H1 (cell line): ENCODE results near the gene ZNF441. TPM values are rescaled to one million over a fixed set of nuclear protein-coding genes. Genes with fewer than 3 reads are reported as not detected.

ENCODE experiments used
- CTCF ChIA-PET: fragments of 300-600 bp; sonication (Branson Sonifier 250); formaldehyde crosslinking; loops from one replicate; lab custom pipeline; 2021; ENCODE audit not compliant: partially characterized antibody; lab: Charles Lee
- POLR2A ChIA-PET: fragments of 300-600 bp; sonication (Branson Sonifier 250); formaldehyde crosslinking; loops from one replicate; lab custom pipeline; 2021; ENCODE audit warnings: inconsistent platforms; ENCODE audit not compliant: partially characterized antibody; lab: Charles Lee
- DNase-seq, 2 experiments: peaks; one replicate each; pipeline versions ENCODE4 v3.0.0 to v3.0.0-alpha.2; 2010 to 2022; ENCODE audit warnings: low spot score in 2 of 2, low read depth in 1 of 2, mixed read lengths in 1 of 2
- FAIRE-seq: peaks from 2 replicates; lab custom pipeline; 2011; peaks lifted over from hg19 to GRCh38; lab: Jason Lieb, UNC
- H2AFZ ChIP-seq: 2 replicates; pipeline ENCODE4 v1.8.1; 2012; ENCODE audit warnings: low read length, inconsistent platforms
- H2AK5ac ChIP-seq: 2 replicates; pipeline ENCODE4 v1.6.1; 2013; ENCODE audit warnings: low read depth, low read length
- H2BK120ac ChIP-seq: replicated peaks from 2 replicates; pipeline ENCODE3; 2013; ENCODE audit warnings: low read depth, low read length, inconsistent platforms
- H2BK12ac ChIP-seq: 2 replicates; pipeline ENCODE4 v1.6.1; 2013; ENCODE audit warnings: low read depth, low read length
- H2BK15ac ChIP-seq: 2 replicates; pipeline ENCODE4 v1.6.1; 2013; ENCODE audit warnings: low read length
- H2BK20ac ChIP-seq: 2 replicates; pipeline ENCODE4 v1.6.1; 2013; ENCODE audit warnings: low read length
- H2BK5ac ChIP-seq: 2 replicates; pipeline ENCODE4 v1.6.1; 2013; ENCODE audit warnings: low read depth, low read length
- H3K14ac ChIP-seq: 2 replicates; pipeline ENCODE4 v1.6.1; 2013; ENCODE audit warnings: inconsistent platforms; ENCODE audit not compliant: insufficient read length
- H3K18ac ChIP-seq: 2 replicates; pipeline ENCODE4 v1.6.1; 2013; ENCODE audit warnings: low read length; ENCODE audit errors: extremely low read depth
- H3K23ac ChIP-seq: 2 replicates; pipeline ENCODE4 v1.6.1; 2013; ENCODE audit warnings: inconsistent platforms; ENCODE audit not compliant: insufficient read length
- H3K23me2 ChIP-seq: 2 replicates; pipeline ENCODE4 v1.6.1; 2013; ENCODE audit warnings: low read depth, low read length
- H3K27ac ChIP-seq: 2 replicates; pipeline ENCODE4 v1.6.1; 2011; ENCODE audit warnings: low read depth, low read length, inconsistent platforms
- H3K27me3 ChIP-seq, 4 experiments: replicated peaks in 1 of 4; 1 replicate in 1 of 4; 2 replicates in 3 of 4; pipeline versions ENCODE4 v1.6.1 to v1.8.1; 2011 to 2013; ENCODE audit warnings: low read length in 3 of 4, mild to moderate bottlenecking in 3 of 4, inconsistent platforms in 2 of 4, mixed read lengths in 2 of 4, moderate library complexity in 1 of 4; ENCODE audit not compliant: control insufficient read depth in 3 of 4, insufficient read depth in 3 of 4; ENCODE audit errors: extremely low read depth in 1 of 4
- H3K36me3 ChIP-seq, 4 experiments: 2 replicates each; pipeline versions ENCODE4 v1.6.1 to v1.8.1; 2011 to 2013; ENCODE audit warnings: mild to moderate bottlenecking in 4 of 4, low read length in 3 of 4, moderate library complexity in 2 of 4, control low read depth in 1 of 4, inconsistent platforms in 1 of 4; ENCODE audit not compliant: insufficient read depth in 4 of 4, control insufficient read depth in 2 of 4
- H3K4ac ChIP-seq: replicated peaks from 2 replicates; pipeline ENCODE3; 2013; ENCODE audit warnings: low read length, low read depth, mixed read lengths, inconsistent platforms; ENCODE audit not compliant: insufficient read length
- H3K4me1 ChIP-seq, 4 experiments: replicated peaks in 1 of 4; 1 replicate in 1 of 4; 2 replicates in 3 of 4; pipeline versions ENCODE4 v1.6.1 to v1.8.1; 2011 to 2013; ENCODE audit warnings: low read length in 3 of 4, inconsistent platforms in 2 of 4, mixed read lengths in 1 of 4; ENCODE audit not compliant: insufficient read depth in 4 of 4, control insufficient read depth in 3 of 4
- H3K4me2 ChIP-seq, 2 experiments: 2 replicates each; pipeline versions ENCODE4 v1.6.1 to v1.8.1; 2011 to 2013; ENCODE audit warnings: low read depth in 2 of 2, low read length in 2 of 2, control low read depth in 1 of 2, inconsistent platforms in 1 of 2, mild to moderate bottlenecking in 1 of 2; ENCODE audit not compliant: insufficient read depth in 1 of 2
- H3K4me3 ChIP-seq, 4 experiments: fragments of 200-600, 300-600 bp in 1 of 4; sonication (generic), shearing (Covaris generic), sonication (Bioruptor Twin) in 1 of 4; 2 replicates each; pipeline versions ENCODE4 v1.5.1 to v1.8.1; 2011 to 2016; ENCODE audit warnings: low read length in 4 of 4, low read depth in 3 of 4, control low read depth in 2 of 4, inconsistent platforms in 2 of 4, mild to moderate bottlenecking in 2 of 4, mixed read lengths in 1 of 4, moderate library complexity in 1 of 4; ENCODE audit not compliant: insufficient read depth in 2 of 4; ENCODE audit errors: extremely low read depth in 1 of 4
- H3K56ac ChIP-seq: replicated peaks from 2 replicates; pipeline ENCODE3; 2013; ENCODE audit warnings: low read depth, mild to moderate bottlenecking, mixed read lengths, low read length, inconsistent platforms; ENCODE audit not compliant: insufficient read length
- H3K79me1 ChIP-seq: 2 replicates; pipeline ENCODE4 v1.6.1; 2013; ENCODE audit warnings: low read depth, low read length, control low read depth
- H3K79me2 ChIP-seq, 2 experiments: 2 replicates each; pipeline versions ENCODE4 v1.6.1 to v1.8.1; 2012 to 2013; ENCODE audit warnings: low read length in 2 of 2, mild to moderate bottlenecking in 2 of 2, inconsistent platforms in 1 of 2; ENCODE audit not compliant: insufficient read depth in 2 of 2, control insufficient read depth in 1 of 2
- H3K9ac ChIP-seq, 4 experiments: replicated peaks in 1 of 4; 1 replicate in 1 of 4; 2 replicates in 3 of 4; pipeline versions ENCODE4 v1.6.1 to v1.8.1; 2011 to 2013; ENCODE audit warnings: low read depth in 3 of 4, low read length in 3 of 4, control low read depth in 2 of 4, mild to moderate bottlenecking in 2 of 4, moderate library complexity in 2 of 4, inconsistent platforms in 1 of 4; ENCODE audit errors: extremely low read depth in 1 of 4
- H3K9me3 ChIP-seq, 2 experiments: 2 replicates each; pipeline versions ENCODE4 v1.6.1 to v1.8.1; 2012 to 2013; ENCODE audit warnings: mild to moderate bottlenecking in 2 of 2, moderate library complexity in 2 of 2, control low read depth in 1 of 2, inconsistent platforms in 1 of 2, low read depth in 1 of 2, low read length in 1 of 2, mixed read lengths in 1 of 2; ENCODE audit not compliant: insufficient read depth in 2 of 2
- H4K20me1 ChIP-seq, 2 experiments: replicated peaks in 1 of 2; 2 replicates each; pipeline versions ENCODE3 to v1.8.1; 2011 to 2013; ENCODE audit warnings: inconsistent platforms in 2 of 2, low read length in 2 of 2, mild to moderate bottlenecking in 1 of 2; ENCODE audit not compliant: insufficient read depth in 2 of 2, control insufficient read depth in 1 of 2
- H4K5ac ChIP-seq: 2 replicates; pipeline ENCODE4 v1.6.1; 2013; ENCODE audit warnings: low read length, low read depth, mixed read lengths, inconsistent platforms; ENCODE audit not compliant: insufficient read length
- H4K8ac ChIP-seq: 2 replicates; pipeline ENCODE4 v1.8.0; 2013; ENCODE audit warnings: mild to moderate bottlenecking, moderate library complexity, low read length, inconsistent platforms; ENCODE audit not compliant: insufficient read depth; ENCODE audit errors: extremely low read depth
- H4K91ac ChIP-seq: replicated peaks from 2 replicates; pipeline ENCODE3; 2013; ENCODE audit warnings: low read length, mixed read lengths, inconsistent platforms; ENCODE audit not compliant: insufficient read length
- ASH2L ChIP-seq: fragments of 200-600, 300-600 bp; sonication (generic); IDR thresholded peaks from one replicate; pipeline ENCODE4 v1.7.1; 2017; ENCODE audit warnings: low read length
- CTCF ChIP-seq, 3 experiments: IDR thresholded peaks; 1 replicate in 2 of 3; 2 replicates in 1 of 3; pipeline versions ENCODE4 v1.5.1 to v1.6.1; 2011; ENCODE audit warnings: low read length in 3 of 3, mild to moderate bottlenecking in 3 of 3, inconsistent platforms in 2 of 3, low read depth in 1 of 3, moderate library complexity in 1 of 3; ENCODE audit not compliant: insufficient read depth in 1 of 3; ENCODE audit errors: control extremely low read depth in 1 of 3
- WGBS, 2 experiments: shearing (Covaris generic) in 1 of 2; methylation state at CpG; one replicate each; pipeline versions ENCODE4 v1.1.6 to v1.1.7; 2013 to 2015; ENCODE audit warnings: low lambda C conversion rate in 2 of 2, mixed read lengths in 2 of 2, inconsistent platforms in 1 of 2, low coverage in 1 of 2, missing lambda C conversion rate in 1 of 2; ENCODE audit not compliant: insufficient replicate concordance in 2 of 2, insufficient coverage in 1 of 2, insufficient read length in 1 of 2; ENCODE audit errors: extremely low coverage in 1 of 2, missing lambda C conversion rate in 1 of 2; 5-methylcytosine and 5-hydroxymethylcytosine counted together
- polyA plus RNA-seq, 7 experiments: library from polyadenylated mRNA; depleted of rRNA in 3 of 7; stranded (reverse) in 5 of 7; unstranded in 2 of 7; fragments of >200 nt in 5 of 7; fragments of 200-250 nt in 2 of 7; gene quantifications; 1 replicate in 5 of 7; 2 replicates in 1 of 7; 4 replicates in 1 of 7; pipeline versions ENCODE4 v1.2.1 to v1.2.3, GENCODE V29; 2011 to 2013; ENCODE audit warnings: missing spikeins in 2 of 7, mixed read lengths in 2 of 7
- total RNA-seq: library from RNA; stranded (reverse); fragmentation: NEBNext Ultra II Directional; extraction: Animal tissue kit (Norgen Biotek cat#: 25700); gene quantifications from 2 replicates; pipeline ENCODE4 v1.2.1, GENCODE V29; 2021

ZNF441 gene
- total and polyA plus RNA-seq, 2 of the 8 experiments (the other 6 are each of a cell fraction or from before 2014, with no cell fraction given), result 0.09 to 0.48 TPM

DNA sequence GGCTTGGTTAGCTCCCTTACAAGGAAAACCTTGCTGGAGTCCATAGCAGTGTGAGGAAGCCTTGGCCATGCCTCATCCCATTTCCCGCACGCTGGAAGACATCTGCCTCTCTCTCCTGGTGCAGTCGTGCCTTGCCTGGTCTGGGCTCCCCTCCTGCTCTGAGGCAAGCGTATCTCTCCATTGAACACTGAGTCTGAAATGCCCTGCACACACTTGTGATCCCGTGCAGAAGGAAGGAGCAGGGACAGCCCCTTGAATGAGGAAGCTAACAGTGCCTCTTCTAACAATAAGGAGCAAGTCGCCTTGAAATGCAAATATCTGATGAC lies 46.9 kb downstream of the ZNF441 start:
- Histone ChIP-seq H4K91ac (no peak overlapping the region), H3K14ac (no peak overlapping the region), H2AFZ (peak overlapping the region; percentile 73; the same call in 1 of the 2 replicates), H3K9ac (peak overlapping the region in 1 of 4 experiments; percentile 35; a peak in 2 of 7 replicates), H3K4me2 (peak overlapping the region; percentile 68 to 77), H2AK5ac (no peak overlapping the region), H3K4me3 (peak overlapping the region; percentile 1 to 74 (median 26); a peak in 6 of 8 replicates), H3K79me1 (no peaks in the 10 kb centered on the region), H3K23me2 (peaks cover 2% of the 10 kb centered on the region; the same call in 1 of the 2 replicates), H2BK15ac (no peak overlapping the region), H2BK20ac (no peak overlapping the region), H3K56ac (no peak overlapping the region), H3K79me2 (no peaks in the 10 kb centered on the region), H2BK120ac (no peak overlapping the region)
- FAIRE-seq, result no peak
- POLR2A ChIA-PET, result interaction anchor here (1.4 kb wide), 1 partner anchor 139 kb away, joined by 3 read pairs; no protein-coding TSS in a partner anchor
- CTCF ChIA-PET, result interaction anchor here (0.6 to 6.3 kb wide), 8 partner anchors 14 to 114 kb away, joined by 3 to 59 read pairs (median 6); partner anchors contain the start of genes ZNF491 and ZNF700
- TF ChIP-seq CTCF (IDR thresholded peaks at IDR 0.05; ENCODE audit: control extremely low read depth in 1 of 3, insufficient read depth in 1 of 3, low read depth in 1 of 3, low read length in 3 of 3) (no peak), ASH2L (peak; percentile 7)
- TF ChIP-seq, all 59 proteins: peak for 1
- Histone ChIP-seq H3K36me3 (no peaks in the 10 kb centered on the region), H3K23ac (no peak overlapping the region), H2BK5ac (no peak overlapping the region), H2BK12ac (no peak overlapping the region), H3K9me3 (peaks cover 4 to 5% of the 10 kb centered on the region in 2 experiments; a peak in 2 of 4 replicates), H4K20me1 (no peaks in the 10 kb centered on the region), H3K4me1 (peaks cover 0 to 5% (median 2%) of the 10 kb centered on the region in 4 experiments; a peak in 3 of 7 replicates), H3K27ac (no peak overlapping the region), H4K5ac (no peak overlapping the region), H3K18ac (no peak overlapping the region), H4K8ac (no peak overlapping the region; the same call in 1 of the 2 replicates), H3K27me3 (peaks cover 0 to 17% (median 5%) of the 10 kb centered on the region in 4 experiments; a peak in 5 of 7 replicates), H3K4ac (no peak overlapping the region)
- DNase-seq, result no peak
- WGBS, 2 experiments, result 39% methylated on average over 6 of the region's 6 CpGs; no CpG with 5 or more reads in 1 of the 2 experiments
